Lower leg skin (tissue), 4 donors: ENCODE data around the gene HEATR5A. TPM values are rescaled to one million over a fixed set of nuclear protein-coding genes. Genes with fewer than 3 reads are reported as not detected.

ENCODE experiments used
- DNase-seq, 2 donors: peaks; one replicate each; pipeline ENCODE4 v3.0.0-alpha.2; 2019; ENCODE audit warnings: low spot score in 2 of 2
- H3K4me3 ChIP-seq: fragments of 200-600 bp; sonication (generic); 2 replicates; pipeline ENCODE4 v1.5.1; 2017; ENCODE audit warnings: mild to moderate bottlenecking, low read depth; ENCODE audit not compliant: poor library complexity, severe bottlenecking
- CTCF ChIP-seq, 3 donors: fragments of 450-650 bp; IDR thresholded peaks; one replicate each; pipeline ENCODE4 v1.5.1; 2016; ENCODE audit warnings: antibody characterized with exemption in 3 of 3, mild to moderate bottlenecking in 3 of 3, moderate library complexity in 2 of 3
- POLR2A ChIP-seq, 2 donors: fragments of 450-650 bp; IDR thresholded peaks; one replicate each; pipeline ENCODE4 v1.6.1; 2016 to 2017; ENCODE audit warnings: antibody characterized with exemption in 2 of 2, mild to moderate bottlenecking in 1 of 2, moderate library complexity in 1 of 2
- WGBS, 2 donors: methylation state at CpG; one replicate each; pipeline ENCODE4 v1.1.5; 2018; 5-methylcytosine and 5-hydroxymethylcytosine counted together
- intact Hi-C: fragments of 100-400 bp; cut with DNase I; formaldehyde crosslinking; loops from one replicate; pipeline ENCODE4 v1.15.0; 2023; ENCODE audit warnings: low total_unique reads
- total RNA-seq, 4 donors: library from RNA; depleted of rRNA; stranded (reverse); fragments of >200 nt; gene quantifications; one replicate each; pipeline ENCODE4 v1.1.0, GENCODE V29; 2016

Gene HEATR5A
- total RNA-seq, 4 donors from 2014 or later, result 7.3 to 11.6 (median 9.8) TPM

GRCh38 chr14:31269634-31270195 lies 150.6 kb downstream of the HEATR5A start:
- no peak overlapping the region for H3K4me3 ChIP-seq
- no peak for DNase-seq
- WGBS, 2 donors, result 86 to 88% methylated on average over 3 of the region's 3 CpGs
- TF ChIP-seq POLR2A (IDR thresholded peaks at IDR 0.05) (no peak), CTCF (IDR thresholded peaks at IDR 0.05) (no peak)
- intact Hi-C loops, result no loop called here

- 63 to 73% methylated on average over 3 of the region's 3 CpGs for WGBS, 2 donors
- TF ChIP-seq POLR2A (IDR thresholded peaks at IDR 0.05) (no peak), CTCF (IDR thresholded peaks at IDR 0.05) (no peak)
- no peak for DNase-seq
- intact Hi-C loops, result no loop called here
- H3K4me3 ChIP-seq, result no peak overlapping the region
Observed at GRCh38 chr14:31268216-31268615, 152.1 kb downstream of the HEATR5A start.

- TF ChIP-seq POLR2A (IDR thresholded peaks at IDR 0.05) (no peak), CTCF (IDR thresholded peaks at IDR 0.05) (no peak)
- no peak overlapping the region for H3K4me3 ChIP-seq
- intact Hi-C loops, result no loop called here
- 89 to 97% methylated on average over 13 of the region's 13 CpGs for WGBS, 2 donors
- DNase-seq, result no peak
Observed at GRCh38 chr14:31266437-31267331, 153.7 kb downstream of the HEATR5A start.

GRCh38 chr14:31265701-31266398 lies 154.5 kb downstream of the HEATR5A start:
- TF ChIP-seq CTCF (IDR thresholded peaks at IDR 0.05) (no peak), POLR2A (IDR thresholded peaks at IDR 0.05) (no peak)
- no peak for DNase-seq
- intact Hi-C loops, result no loop called here
- 59 to 66% methylated on average over 8 of the region's 8 CpGs for WGBS, 2 donors
- no peak overlapping the region for H3K4me3 ChIP-seq

GRCh38 chr14:31263485-31264133 lies 156.7 kb downstream of the HEATR5A start:
- H3K4me3 ChIP-seq, result no peak overlapping the region
- no peak for TF ChIP-seq POLR2A (IDR thresholded peaks at IDR 0.05)
- no peak for TF ChIP-seq CTCF (IDR thresholded peaks at IDR 0.05)
- 38 to 46% methylated on average over 2 of the region's 2 CpGs for WGBS, 2 donors
- DNase-seq, result peak; percentile 83 to 88
- intact Hi-C loops, result no loop called here
